ENCODE data around the gene LRG1.

LRG1 gene

GRCh38 chr19:4539693-4540581, at the start of gene LRG1:
Gene LRG1, minus strand, starts transcription at chr19:4540036. Its CDS starts 23 bp downstream, at chr19:4540013.
- H3K27ac ChIP-seq (ENCODE audit: low read length), result peak within 1 kb of the TSS; percentile 61

GRCh38 chr19:4588291-4588761, 48.5 kb upstream of the LRG1 start:
- Histone ChIP-seq H3K9me3 (ENCODE audit: control insufficient read depth in 1 of 2, low read length in 2 of 2) (no peaks in the 10 kb centered on the region), H3K4me1 (ENCODE audit: control insufficient read depth in 1 of 2, insufficient read depth in 2 of 2, low read length in 2 of 2) (peaks cover 0 to 14% of the 10 kb centered on the region in 2 donors), H3K27ac (ENCODE audit: low read length) (no peak overlapping the region), H3K27me3 (ENCODE audit: low read depth, low read length) (peaks cover 25% of the 10 kb centered on the region), H3K36me3 (ENCODE audit: control insufficient read depth in 1 of 2, insufficient read depth in 2 of 2, low read length in 2 of 2) (no peaks in the 10 kb centered on the region), H3K4me3 (ENCODE audit: low read depth in 1 of 2, low read length in 2 of 2) (no peak overlapping the region)

More at GRCh38 chr19:4539693-4540581, at the start of gene LRG1:
- peak within 1 kb of the TSS; percentile 17 to 40 for H3K4me3 ChIP-seq (ENCODE audit: low read depth in 1 of 2, low read length in 2 of 2)
- no peaks in the 10 kb centered on the region for H3K36me3 ChIP-seq (ENCODE audit: control insufficient read depth in 1 of 2, insufficient read depth in 2 of 2, low read length in 2 of 2)
- H3K9me3 ChIP-seq (ENCODE audit: control insufficient read depth in 1 of 2, low read length in 2 of 2), result no peaks in the 10 kb centered on the region
- no peaks in the 10 kb centered on the region for H3K27me3 ChIP-seq (ENCODE audit: low read depth, low read length)
- peaks cover 0 to 7% of the 10 kb centered on the region in 2 donors for H3K4me1 ChIP-seq (ENCODE audit: control insufficient read depth in 1 of 2, insufficient read depth in 2 of 2, low read length in 2 of 2)

- no peaks in the 10 kb centered on the region for H3K36me3 ChIP-seq (ENCODE audit: control insufficient read depth in 1 of 2, insufficient read depth in 2 of 2, low read length in 2 of 2)
- H3K27me3 ChIP-seq (ENCODE audit: low read depth, low read length), result peaks cover 25% of the 10 kb centered on the region
These were observed 47.7 kb upstream of the LRG1 start for GRCh38 chr19:4587527-4587926.

GRCh38 chr19:4586691-4587090, 46.9 kb upstream of the LRG1 start:
- Histone ChIP-seq H3K36me3 (ENCODE audit: control insufficient read depth in 1 of 2, insufficient read depth in 2 of 2, low read length in 2 of 2) (no peaks in the 10 kb centered on the region), H3K4me1 (ENCODE audit: control insufficient read depth in 1 of 2, insufficient read depth in 2 of 2, low read length in 2 of 2) (peaks cover 0 to 14% of the 10 kb centered on the region in 2 donors), H3K9me3 (ENCODE audit: control insufficient read depth in 1 of 2, low read length in 2 of 2) (no peaks in the 10 kb centered on the region), H3K4me3 (ENCODE audit: low read depth in 1 of 2, low read length in 2 of 2) (no peak overlapping the region), H3K27me3 (ENCODE audit: low read depth, low read length) (peaks cover 31% of the 10 kb centered on the region), H3K27ac (ENCODE audit: low read length) (no peak overlapping the region)

More at GRCh38 chr19:4587527-4587926, 47.7 kb upstream of the LRG1 start:
- H3K4me3 ChIP-seq (ENCODE audit: low read depth in 1 of 2, low read length in 2 of 2), result no peak overlapping the region
- no peak overlapping the region for H3K27ac ChIP-seq (ENCODE audit: low read length)
- H3K4me1 ChIP-seq (ENCODE audit: control insufficient read depth in 1 of 2, insufficient read depth in 2 of 2, low read length in 2 of 2), result peaks cover 0 to 14% of the 10 kb centered on the region in 2 donors
- H3K9me3 ChIP-seq (ENCODE audit: control insufficient read depth in 1 of 2, low read length in 2 of 2), result no peaks in the 10 kb centered on the region

GRCh38 chr19:4586245-4586644, 46.4 kb upstream of the LRG1 start:
- Histone ChIP-seq H3K27ac (ENCODE audit: low read length) (no peak overlapping the region), H3K4me1 (ENCODE audit: control insufficient read depth in 1 of 2, insufficient read depth in 2 of 2, low read length in 2 of 2) (peaks cover 0 to 15% of the 10 kb centered on the region in 2 donors), H3K36me3 (ENCODE audit: control insufficient read depth in 1 of 2, insufficient read depth in 2 of 2, low read length in 2 of 2) (no peaks in the 10 kb centered on the region), H3K9me3 (ENCODE audit: control insufficient read depth in 1 of 2, low read length in 2 of 2) (no peaks in the 10 kb centered on the region), H3K4me3 (ENCODE audit: low read depth in 1 of 2, low read length in 2 of 2) (no peak overlapping the region), H3K27me3 (ENCODE audit: low read depth, low read length) (peaks cover 31% of the 10 kb centered on the region)

GRCh38 chr19:4585556-4585955, 45.7 kb upstream of the LRG1 start:
- H3K4me1 ChIP-seq (ENCODE audit: control insufficient read depth in 1 of 2, insufficient read depth in 2 of 2, low read length in 2 of 2), result peaks cover 0 to 19% of the 10 kb centered on the region in 2 donors
- no peaks in the 10 kb centered on the region for H3K36me3 ChIP-seq (ENCODE audit: control insufficient read depth in 1 of 2, insufficient read depth in 2 of 2, low read length in 2 of 2)
- no peak overlapping the region for H3K4me3 ChIP-seq (ENCODE audit: low read depth in 1 of 2, low read length in 2 of 2)
- H3K9me3 ChIP-seq (ENCODE audit: control insufficient read depth in 1 of 2, low read length in 2 of 2), result no peaks in the 10 kb centered on the region
- peaks cover 26% of the 10 kb centered on the region for H3K27me3 ChIP-seq (ENCODE audit: low read depth, low read length)
- no peak overlapping the region for H3K27ac ChIP-seq (ENCODE audit: low read length)

GRCh38 chr19:4584670-4585460, 45.0 kb upstream of the LRG1 start:
- H3K4me3 ChIP-seq (ENCODE audit: low read depth in 1 of 2, low read length in 2 of 2), result peak overlapping the region in 1 of 2 donors; percentile 58
- no peak overlapping the region for H3K27ac ChIP-seq (ENCODE audit: low read length)
- H3K36me3 ChIP-seq (ENCODE audit: control insufficient read depth in 1 of 2, insufficient read depth in 2 of 2, low read length in 2 of 2), result no peaks in the 10 kb centered on the region
- peaks cover 26% of the 10 kb centered on the region for H3K27me3 ChIP-seq (ENCODE audit: low read depth, low read length)
- no peaks in the 10 kb centered on the region for H3K9me3 ChIP-seq (ENCODE audit: control insufficient read depth in 1 of 2, low read length in 2 of 2)
- peaks cover 0 to 22% of the 10 kb centered on the region in 2 donors for H3K4me1 ChIP-seq (ENCODE audit: control insufficient read depth in 1 of 2, insufficient read depth in 2 of 2, low read length in 2 of 2)

- no peak overlapping the region for H3K27ac ChIP-seq (ENCODE audit: low read length)
- H3K4me1 ChIP-seq (ENCODE audit: control insufficient read depth in 1 of 2, insufficient read depth in 2 of 2, low read length in 2 of 2), result peaks cover 0 to 22% of the 10 kb centered on the region in 2 donors
- H3K36me3 ChIP-seq (ENCODE audit: control insufficient read depth in 1 of 2, insufficient read depth in 2 of 2, low read length in 2 of 2), result no peaks in the 10 kb centered on the region
- H3K27me3 ChIP-seq (ENCODE audit: low read depth, low read length), result peaks cover 26% of the 10 kb centered on the region
- no peaks in the 10 kb centered on the region for H3K9me3 ChIP-seq (ENCODE audit: control insufficient read depth in 1 of 2, low read length in 2 of 2)
- peak overlapping the region in 1 of 2 donors; percentile 58 for H3K4me3 ChIP-seq (ENCODE audit: low read depth in 1 of 2, low read length in 2 of 2)
These were observed 44.3 kb upstream of the LRG1 start for GRCh38 chr19:4583961-4584669.

- Histone ChIP-seq H3K4me3 (ENCODE audit: low read depth in 1 of 2, low read length in 2 of 2) (no peak overlapping the region), H3K9me3 (ENCODE audit: control insufficient read depth in 1 of 2, low read length in 2 of 2) (no peaks in the 10 kb centered on the region), H3K36me3 (ENCODE audit: control insufficient read depth in 1 of 2, insufficient read depth in 2 of 2, low read length in 2 of 2) (no peaks in the 10 kb centered on the region), H3K4me1 (ENCODE audit: control insufficient read depth in 1 of 2, insufficient read depth in 2 of 2, low read length in 2 of 2) (peaks cover 0 to 22% of the 10 kb centered on the region in 2 donors), H3K27ac (ENCODE audit: low read length) (no peak overlapping the region), H3K27me3 (ENCODE audit: low read depth, low read length) (peaks cover 26% of the 10 kb centered on the region)
These were observed 43.4 kb upstream of the LRG1 start for GRCh38 chr19:4582980-4583842.
